ENCODE results near the gene SOD1. TPM values are rescaled to one million over a fixed set of nuclear protein-coding genes. Genes with fewer than 3 reads are reported as not detected.

Gene SOD1
- total and polyA plus RNA-seq, 2 experiments from 2014 or later: 242 to 463 TPM

DNA sequence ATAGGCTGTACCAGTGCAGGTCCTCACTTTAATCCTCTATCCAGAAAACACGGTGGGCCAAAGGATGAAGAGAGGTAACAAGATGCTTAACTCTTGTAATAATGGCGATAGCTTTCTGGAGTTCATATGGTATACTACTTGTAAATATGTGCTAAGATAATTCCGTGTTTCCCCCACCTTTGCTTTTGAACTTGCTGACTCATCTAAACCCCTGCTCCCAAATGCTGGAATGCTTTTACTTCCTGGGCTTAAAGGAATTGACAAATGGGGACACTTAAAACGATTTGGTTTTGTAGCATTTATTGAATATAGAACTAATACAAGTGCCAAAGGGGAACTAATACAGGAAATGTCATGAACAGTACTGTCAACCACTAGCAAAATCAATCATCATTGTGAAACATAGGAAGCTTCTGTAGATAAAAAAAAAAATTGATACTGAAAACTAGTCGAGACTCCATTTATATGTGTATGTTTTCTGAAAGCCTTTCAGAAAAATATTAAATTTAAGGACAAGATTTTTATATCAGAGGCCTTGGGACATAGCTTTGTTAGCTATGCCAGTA is 7.0 kb downstream of the SOD1 start:
- Histone ChIP-seq H3K27me3 (no peaks in the 10 kb centered on the region), H3K4me3 (no peak overlapping the region), H3K4me1 (ENCODE audit: low read depth) (no peaks in the 10 kb centered on the region), H3K9me3 (ENCODE audit: low read depth) (no peaks in the 10 kb centered on the region), H3K36me3 (peaks cover 25% of the 10 kb centered on the region), H3K27ac (no peak overlapping the region)
- DNase-seq (ENCODE audit: low read depth in 1 of 2, low spot score in 1 of 2): no peak
- TF ChIP-seq CTCF (IDR thresholded peaks at IDR 0.05; ENCODE audit: low read depth, low read length): no peak

- no peak for DNase-seq (ENCODE audit: low read depth in 1 of 2, low spot score in 1 of 2)
- no peak for TF ChIP-seq CTCF (IDR thresholded peaks at IDR 0.05; ENCODE audit: low read depth, low read length)
Observed at GRCh38 chr21:31667132-31667531, 7.6 kb downstream of the SOD1 start.

GRCh38 chr21:31667639-31668038 is 8.1 kb downstream of the SOD1 start:
- Histone ChIP-seq H3K9me3 (ENCODE audit: low read depth) (no peaks in the 10 kb centered on the region), H3K36me3 (peaks cover 25% of the 10 kb centered on the region), H3K4me3 (no peak overlapping the region), H3K27ac (no peak overlapping the region), H3K27me3 (no peaks in the 10 kb centered on the region), H3K4me1 (ENCODE audit: low read depth) (no peaks in the 10 kb centered on the region)
- no peak for DNase-seq (ENCODE audit: low read depth in 1 of 2, low spot score in 1 of 2)
- TF ChIP-seq CTCF (IDR thresholded peaks at IDR 0.05; ENCODE audit: low read depth, low read length): no peak

More at GRCh38 chr21:31667132-31667531, 7.6 kb downstream of the SOD1 start:
- H3K4me3 ChIP-seq: no peak overlapping the region
- H3K4me1 ChIP-seq (ENCODE audit: low read depth): no peaks in the 10 kb centered on the region
- no peaks in the 10 kb centered on the region for H3K9me3 ChIP-seq (ENCODE audit: low read depth)
- peaks cover 25% of the 10 kb centered on the region for H3K36me3 ChIP-seq
- H3K27me3 ChIP-seq: no peaks in the 10 kb centered on the region
- no peak overlapping the region for H3K27ac ChIP-seq

DNA sequence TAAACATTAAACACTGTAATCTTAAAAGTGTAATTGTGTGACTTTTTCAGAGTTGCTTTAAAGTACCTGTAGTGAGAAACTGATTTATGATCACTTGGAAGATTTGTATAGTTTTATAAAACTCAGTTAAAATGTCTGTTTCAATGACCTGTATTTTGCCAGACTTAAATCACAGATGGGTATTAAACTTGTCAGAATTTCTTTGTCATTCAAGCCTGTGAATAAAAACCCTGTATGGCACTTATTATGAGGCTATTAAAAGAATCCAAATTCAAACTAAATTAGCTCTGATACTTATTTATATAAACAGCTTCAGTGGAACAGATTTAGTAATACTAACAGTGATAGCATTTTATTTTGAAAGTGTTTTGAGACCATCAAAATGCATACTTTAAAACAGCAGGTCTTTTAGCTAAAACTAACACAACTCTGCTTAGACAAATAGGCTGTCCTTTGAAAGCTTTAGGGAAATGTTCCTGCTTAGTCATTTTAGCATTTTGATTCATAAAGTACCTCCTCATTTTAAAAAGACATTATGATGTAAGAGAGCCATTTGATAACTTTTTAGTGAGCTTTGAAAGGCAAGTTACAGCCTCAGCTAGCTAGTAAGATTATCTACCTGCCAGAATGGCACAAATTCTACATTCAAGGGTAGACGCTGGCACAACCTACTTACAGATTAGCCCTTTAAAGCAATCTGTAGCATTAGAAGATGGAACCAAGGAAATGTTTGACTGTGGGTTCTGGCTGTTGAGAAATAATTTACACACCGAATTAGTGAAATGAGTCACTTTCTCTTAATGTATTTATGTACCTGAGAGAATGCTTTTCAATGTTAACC is 9.4 kb downstream of the SOD1 start:
- H3K4me3 ChIP-seq: no peak overlapping the region
- H3K9me3 ChIP-seq (ENCODE audit: low read depth): no peaks in the 10 kb centered on the region
- no peaks in the 10 kb centered on the region for H3K4me1 ChIP-seq (ENCODE audit: low read depth)
- H3K27me3 ChIP-seq: no peaks in the 10 kb centered on the region
- no peak for TF ChIP-seq CTCF (IDR thresholded peaks at IDR 0.05; ENCODE audit: low read depth, low read length)
- peaks cover 25% of the 10 kb centered on the region for H3K36me3 ChIP-seq
- H3K27ac ChIP-seq: peak overlapping the region; percentile 1
- DNase-seq (ENCODE audit: low read depth in 1 of 2, low spot score in 1 of 2): no peak

GRCh38 chr21:31670070-31670469 is 10.6 kb downstream of the SOD1 start:
- no peak overlapping the region for H3K27ac ChIP-seq
- no peaks in the 10 kb centered on the region for H3K9me3 ChIP-seq (ENCODE audit: low read depth)
- H3K4me3 ChIP-seq: no peak overlapping the region
- H3K36me3 ChIP-seq: peaks cover 25% of the 10 kb centered on the region
- H3K4me1 ChIP-seq (ENCODE audit: low read depth): peaks cover 3% of the 10 kb centered on the region
- no peak for DNase-seq (ENCODE audit: low read depth in 1 of 2, low spot score in 1 of 2)
- no peaks in the 10 kb centered on the region for H3K27me3 ChIP-seq
- TF ChIP-seq CTCF (IDR thresholded peaks at IDR 0.05; ENCODE audit: low read depth, low read length): no peak

Data from cardiac muscle cell (in vitro differentiated cells and primary cell).